ENCODE data around the gene ABCA9. TPM values are rescaled to one million over a fixed set of nuclear protein-coding genes. Genes with fewer than 3 reads are reported as not detected.

The ABCA9 gene
- total and polyA plus RNA-seq, 2 of the 13 experiments (the other 11 are each of a cell fraction or from before 2014, with no cell fraction given) = 0.04 TPM; not detected in 1

DNA sequence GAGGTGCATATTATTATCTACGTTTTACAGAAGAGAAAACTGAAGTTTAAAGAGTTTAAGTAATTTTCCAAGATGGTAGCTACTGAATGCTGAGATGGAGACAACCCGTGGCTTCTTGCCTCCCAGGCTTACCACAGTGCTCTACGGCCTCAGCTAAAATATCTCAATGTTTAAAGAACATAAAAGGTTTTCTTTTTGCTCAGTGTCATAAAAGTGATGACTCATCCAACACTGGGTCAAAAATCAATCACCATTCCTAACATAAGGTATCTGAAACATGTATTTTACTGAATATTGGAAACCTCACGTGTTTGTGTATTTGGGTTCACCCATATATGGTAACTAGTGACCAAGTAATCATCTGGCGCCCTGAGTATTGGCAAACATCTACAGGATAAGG, 18.4 kb downstream of the ABCA9 start (continued):
- TF ChIP-seq NFE2L2 (IDR thresholded peaks at IDR 0.05; ENCODE audit: low read length) (peak; percentile 84), MED1 (CRISPR knock-in tag; IDR thresholded peaks at IDR 0.05) (peak; percentile 35; the same call in 1 of the 2 replicates), SRSF1 (optimal IDR thresholded peaks at IDR 0.05; ENCODE audit: low read depth, low read length) (no peak)
- TF ChIP-seq, protein P1, sequence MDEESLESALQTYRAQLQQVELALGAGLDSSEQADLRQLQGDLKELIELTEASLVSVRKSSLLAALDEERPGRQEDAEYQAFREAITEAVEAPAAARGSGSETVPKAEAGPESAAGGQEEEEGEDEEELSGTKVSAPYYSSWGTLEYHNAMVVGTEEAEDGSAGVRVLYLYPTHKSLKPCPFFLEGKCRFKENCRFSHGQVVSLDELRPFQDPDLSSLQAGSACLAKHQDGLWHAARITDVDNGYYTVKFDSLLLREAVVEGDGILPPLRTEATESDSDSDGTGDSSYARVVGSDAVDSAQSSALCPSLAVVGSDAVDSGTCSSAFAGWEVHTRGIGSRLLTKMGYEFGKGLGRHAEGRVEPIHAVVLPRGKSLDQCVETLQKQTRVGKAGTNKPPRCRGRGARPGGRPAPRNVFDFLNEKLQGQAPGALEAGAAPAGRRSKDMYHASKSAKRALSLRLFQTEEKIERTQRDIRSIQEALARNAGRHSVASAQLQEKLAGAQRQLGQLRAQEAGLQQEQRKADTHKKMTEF (CRISPR knock-in tag; IDR thresholded peaks at IDR 0.05) = 0 out of 2 replicates have a peak, but pooled peaks have one; percentile 16

DNA sequence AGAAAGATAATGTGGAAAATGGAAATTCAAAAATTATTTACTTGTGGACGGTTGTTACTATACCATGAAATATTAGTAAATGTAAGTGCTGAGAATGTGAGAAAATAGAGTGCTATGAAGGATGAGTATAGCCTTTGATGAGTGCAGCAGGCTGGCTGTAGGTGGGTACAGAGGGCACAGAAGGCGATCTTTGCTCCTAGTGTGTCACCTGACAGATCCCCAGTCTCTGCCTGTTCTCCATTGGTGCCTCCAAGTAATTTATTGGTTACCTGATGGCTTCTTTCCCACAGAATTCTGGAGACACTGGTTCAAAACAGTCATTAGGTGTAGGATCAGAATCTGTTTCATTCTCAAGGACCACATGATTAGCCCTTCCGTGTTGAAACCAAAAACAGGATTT, 28.9 kb downstream of the ABCA9 start:
- Histone ChIP-seq H4K20me1 (ENCODE audit: insufficient read depth, low read length) (no peaks in the 10 kb centered on the region), H3K4me3 (replicated peaks in 1 of 3; ENCODE audit: insufficient read depth in 1 of 3, low read depth in 2 of 3, low read length in 3 of 3) (no peak overlapping the region), H3K4me2 (ENCODE audit: low read depth, low read length) (0 out of 2 replicates have a peak overlapping the region, but pooled peaks have one; percentile 10), H3K36me3 (replicated peaks in 1 of 2; ENCODE audit: control insufficient read depth in 1 of 2, insufficient read depth in 2 of 2, low read length in 2 of 2) (no peaks in the 10 kb centered on the region), H3K27ac (ENCODE audit: extremely low read length, insufficient read depth, low read length) (no peak overlapping the region), H3K4me1 (ENCODE audit: insufficient read depth, low read length) (peaks cover 21% of the 10 kb centered on the region), H3K9ac (ENCODE audit: insufficient read depth, low read depth, low read length) (no peak overlapping the region), H3K79me2 (ENCODE audit: insufficient read depth, low read length) (no peaks in the 10 kb centered on the region), H3K27me3 (ENCODE audit: control insufficient read depth in 1 of 2, insufficient read depth in 2 of 2, low read length in 2 of 2) (no peaks in the 10 kb centered on the region), H3K9me3 (ENCODE audit: low read length) (peaks cover 4% of the 10 kb centered on the region; the same call in 1 of the 2 replicates), H2AFZ (ENCODE audit: low read length) (peak overlapping the region; percentile 48)
- FAIRE-seq (no peak), DNase-seq (ENCODE audit: low spot score) (peak; percentile 11), ATAC-seq (peak; percentile 74)
- in situ Hi-C loops (cut with HindIII; ENCODE audit: extremely low pct_ligation_motif_present, low pct_unique_long_range_greater_than_20kb) (no loop called here), intact Hi-C loops (cut with micrococcal nuclease; ENCODE audit: unreplicated experiment) (no loop called here)
- WGBS (ENCODE audit: low lambda C conversion rate) = 86% methylated on average over 3 of the region's 3 CpGs
- ChIA-PET CTCF (ENCODE audit: low intra/inter-chr PET ratio, low total read pairs) (no interaction called here), POLR2A (no interaction called here)
- no TSS peak for BruUV-seq (replicated peaks)
- no peak for TF ChIP-seq ELF3 (CRISPR knock-in tag; IDR thresholded peaks at IDR 0.05)
- TF ChIP-seq ZNF333 (CRISPR knock-in tag; IDR thresholded peaks at IDR 0.05; ENCODE audit: borderline replicate concordance) = no peak
- TF ChIP-seq ZNF652 (CRISPR knock-in tag; IDR thresholded peaks at IDR 0.05; ENCODE audit: borderline replicate concordance, low read depth) = no peak
- TF ChIP-seq FOXC1 (CRISPR knock-in tag; IDR thresholded peaks at IDR 0.05; ENCODE audit: borderline replicate concordance) = no peak
- TF ChIP-seq HOXA3 (CRISPR knock-in tag; IDR thresholded peaks at IDR 0.05) = peak; percentile 14; the same call in 1 of the 2 replicates
- TF ChIP-seq, protein P2, sequence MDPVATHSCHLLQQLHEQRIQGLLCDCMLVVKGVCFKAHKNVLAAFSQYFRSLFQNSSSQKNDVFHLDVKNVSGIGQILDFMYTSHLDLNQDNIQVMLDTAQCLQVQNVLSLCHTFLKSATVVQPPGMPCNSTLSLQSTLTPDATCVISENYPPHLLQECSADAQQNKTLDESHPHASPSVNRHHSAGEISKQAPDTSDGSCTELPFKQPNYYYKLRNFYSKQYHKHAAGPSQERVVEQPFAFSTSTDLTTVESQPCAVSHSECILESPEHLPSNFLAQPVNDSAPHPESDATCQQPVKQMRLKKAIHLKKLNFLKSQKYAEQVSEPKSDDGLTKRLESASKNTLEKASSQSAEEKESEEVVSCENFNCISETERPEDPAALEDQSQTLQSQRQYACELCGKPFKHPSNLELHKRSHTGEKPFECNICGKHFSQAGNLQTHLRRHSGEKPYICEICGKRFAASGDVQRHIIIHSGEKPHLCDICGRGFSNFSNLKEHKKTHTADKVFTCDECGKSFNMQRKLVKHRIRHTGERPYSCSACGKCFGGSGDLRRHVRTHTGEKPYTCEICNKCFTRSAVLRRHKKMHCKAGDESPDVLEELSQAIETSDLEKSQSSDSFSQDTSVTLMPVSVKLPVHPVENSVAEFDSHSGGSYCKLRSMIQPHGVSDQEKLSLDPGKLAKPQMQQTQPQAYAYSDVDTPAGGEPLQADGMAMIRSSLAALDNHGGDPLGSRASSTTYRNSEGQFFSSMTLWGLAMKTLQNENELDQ (CRISPR knock-in tag; IDR thresholded peaks at IDR 0.05; ENCODE audit: borderline replicate concordance) = no peak
- TF ChIP-seq MIER3 (CRISPR knock-in tag; IDR thresholded peaks at IDR 0.05; ENCODE audit: borderline replicate concordance) = no peak
- TF ChIP-seq ASH2L (IDR thresholded peaks at IDR 0.05; ENCODE audit: insufficient read length, low read depth, low read length) = no peak
- TF ChIP-seq IRF2 (CRISPR knock-in tag; IDR thresholded peaks at IDR 0.05) = no peak
- no peak for TF ChIP-seq ZNF335 (CRISPR knock-in tag; IDR thresholded peaks at IDR 0.05)
- TF ChIP-seq, protein P3, sequence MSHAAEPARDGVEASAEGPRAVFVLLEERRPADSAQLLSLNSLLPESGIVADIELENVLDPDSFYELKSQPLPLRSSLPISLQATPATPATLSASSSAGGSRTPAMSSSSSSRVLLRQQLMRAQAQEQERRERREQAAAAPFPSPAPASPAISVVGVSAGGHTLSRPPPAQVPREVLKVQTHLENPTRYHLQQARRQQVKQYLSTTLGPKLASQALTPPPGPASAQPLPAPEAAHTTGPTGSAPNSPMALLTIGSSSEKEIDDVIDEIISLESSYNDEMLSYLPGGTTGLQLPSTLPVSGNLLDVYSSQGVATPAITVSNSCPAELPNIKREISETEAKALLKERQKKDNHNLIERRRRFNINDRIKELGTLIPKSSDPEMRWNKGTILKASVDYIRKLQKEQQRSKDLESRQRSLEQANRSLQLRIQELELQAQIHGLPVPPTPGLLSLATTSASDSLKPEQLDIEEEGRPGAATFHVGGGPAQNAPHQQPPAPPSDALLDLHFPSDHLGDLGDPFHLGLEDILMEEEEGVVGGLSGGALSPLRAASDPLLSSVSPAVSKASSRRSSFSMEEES (CRISPR knock-in tag; IDR thresholded peaks at IDR 0.05) = peak; percentile 53
- TF ChIP-seq, protein P4, sequence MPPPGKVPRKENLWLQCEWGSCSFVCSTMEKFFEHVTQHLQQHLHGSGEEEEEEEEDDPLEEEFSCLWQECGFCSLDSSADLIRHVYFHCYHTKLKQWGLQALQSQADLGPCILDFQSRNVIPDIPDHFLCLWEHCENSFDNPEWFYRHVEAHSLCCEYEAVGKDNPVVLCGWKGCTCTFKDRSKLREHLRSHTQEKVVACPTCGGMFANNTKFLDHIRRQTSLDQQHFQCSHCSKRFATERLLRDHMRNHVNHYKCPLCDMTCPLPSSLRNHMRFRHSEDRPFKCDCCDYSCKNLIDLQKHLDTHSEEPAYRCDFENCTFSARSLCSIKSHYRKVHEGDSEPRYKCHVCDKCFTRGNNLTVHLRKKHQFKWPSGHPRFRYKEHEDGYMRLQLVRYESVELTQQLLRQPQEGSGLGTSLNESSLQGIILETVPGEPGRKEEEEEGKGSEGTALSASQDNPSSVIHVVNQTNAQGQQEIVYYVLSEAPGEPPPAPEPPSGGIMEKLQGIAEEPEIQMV (CRISPR knock-in tag; IDR thresholded peaks at IDR 0.05; ENCODE audit: low read depth) = no peak
- no peak for TF ChIP-seq ZNF567 (CRISPR knock-in tag; IDR thresholded peaks at IDR 0.05; ENCODE audit: borderline replicate concordance)
- TF ChIP-seq PRPF4 (IDR thresholded peaks at IDR 0.05; ENCODE audit: low read depth, low read length, poor library complexity, severe bottlenecking) = no peak
